ENCODE results near the gene CARS2.
"Not testable (repeated sequence)": the region's sequence is repeated elsewhere in the genome, so short reads cannot be mapped to it uniquely, and the experiment has no call there.

The CARS2 gene

GRCh38 chr13:110705826-110706569 lies at the start of gene CARS2:
CARS2 (minus strand) TSS chr13:110706116; CDS start chr13:110706093, 23 bp downstream.
- peak; percentile 60 to 94 (median 88) for DNase-seq

DNA sequence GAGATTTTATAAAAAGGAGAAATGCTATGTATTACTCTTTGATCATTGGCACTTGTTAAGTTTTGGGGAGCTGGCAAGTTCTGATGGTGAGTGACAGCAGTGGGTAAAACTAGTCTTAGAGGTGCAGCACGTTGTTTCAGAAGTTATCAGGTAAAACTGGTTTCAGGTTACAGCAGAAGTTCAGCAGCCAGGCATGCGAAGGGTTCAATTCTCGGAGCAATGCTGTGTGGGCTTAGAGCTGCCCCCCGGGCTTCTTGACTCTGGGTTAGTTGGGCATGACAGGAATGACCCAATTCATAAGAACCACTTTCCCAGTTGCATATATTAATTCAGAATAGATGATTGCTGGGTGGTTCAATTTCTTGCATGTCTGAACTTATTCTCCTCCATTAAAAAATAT lies 42.4 kb upstream of the CARS2 start:
- no peak for DNase-seq

- DNase-seq: no peak
Measured at GRCh38 chr13:110746438-110746837, 40.5 kb upstream of the CARS2 start.

GRCh38 chr13:110743687-110744086 lies 37.8 kb upstream of the CARS2 start:
- DNase-seq: no peak

DNA sequence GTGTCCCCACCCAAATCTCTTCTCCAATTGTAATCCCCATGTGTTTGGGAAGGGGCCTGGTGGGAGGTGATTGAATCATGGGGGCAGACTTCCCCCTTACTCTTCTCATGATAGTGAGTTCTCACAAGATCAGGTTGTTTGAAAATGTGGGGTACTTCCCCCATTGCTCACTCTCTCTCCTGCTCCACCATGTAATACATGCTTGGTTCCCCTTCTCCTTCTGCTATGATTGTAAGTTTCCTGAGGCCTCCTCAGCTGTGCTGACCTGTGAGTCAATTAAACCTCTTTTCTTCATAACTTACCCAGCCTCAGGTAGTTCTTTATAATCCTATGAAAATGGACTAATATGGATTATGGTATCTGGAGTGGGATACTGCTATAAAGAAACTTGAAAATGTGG lies 31.6 kb upstream of the CARS2 start:
- DNase-seq: no peak

- no peak for DNase-seq
Measured at GRCh38 chr13:110734561-110734960, 28.6 kb upstream of the CARS2 start.

DNA sequence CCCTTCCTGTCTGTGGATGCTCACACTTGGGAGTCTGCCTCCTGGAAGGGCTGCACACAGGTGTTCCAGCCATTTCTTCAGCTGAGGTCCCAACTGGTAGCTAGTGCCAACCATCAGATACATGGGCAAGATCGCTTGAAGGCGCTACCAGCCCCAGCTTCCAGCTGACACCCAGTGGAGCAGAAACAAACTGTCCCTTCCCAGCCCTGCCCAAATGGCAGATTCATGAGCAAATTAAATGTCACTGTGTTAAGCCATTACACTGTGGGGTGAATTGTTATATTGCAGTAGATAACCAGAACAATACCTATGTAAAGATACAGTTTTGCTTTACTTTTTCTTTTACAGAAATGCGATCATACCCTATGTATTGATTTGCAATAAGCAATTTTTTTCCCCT lies 25.2 kb upstream of the CARS2 start:
- no peak for DNase-seq

DNA sequence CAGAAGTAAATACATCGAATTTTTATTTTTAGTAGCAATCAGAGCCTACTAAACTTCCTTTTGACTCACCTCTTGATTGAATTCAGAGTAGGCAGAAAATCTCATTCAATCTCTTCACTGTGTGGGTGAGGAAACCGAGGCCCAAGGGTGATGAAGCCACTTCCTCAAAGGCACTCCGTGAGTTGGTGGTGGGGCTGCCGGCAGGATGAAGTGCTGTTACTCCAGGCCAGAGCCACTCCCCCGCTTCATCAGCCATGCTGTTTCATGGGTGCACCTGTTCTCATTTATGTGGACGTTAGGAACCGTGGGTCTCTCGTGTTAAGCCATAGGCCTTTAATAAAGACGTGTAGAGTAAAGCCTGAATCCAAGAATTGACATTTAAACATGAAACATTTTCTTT lies 20.8 kb upstream of the CARS2 start:
- DNase-seq: peak in 1 of 56 donors; percentile 7

DNA sequence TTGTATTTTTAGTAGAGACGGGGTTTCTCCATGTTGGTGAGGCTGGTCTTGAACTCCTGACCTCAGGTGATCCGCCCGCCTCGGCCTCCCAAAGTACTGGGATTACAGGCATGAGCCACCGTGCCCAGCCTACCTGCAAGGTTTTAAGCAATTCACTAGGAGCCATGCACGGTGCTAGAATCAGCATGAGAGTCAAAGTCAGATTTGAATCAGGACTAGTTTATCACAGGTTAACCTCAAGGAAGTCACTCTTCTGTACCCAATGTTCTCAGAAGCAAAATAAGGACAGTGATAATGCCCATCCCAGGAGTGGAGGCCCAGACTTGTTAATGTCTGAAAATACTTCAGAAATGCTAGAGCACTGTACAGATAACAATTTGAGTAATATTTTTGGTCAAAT lies 20.2 kb upstream of the CARS2 start:
- DNase-seq: not testable (repeated sequence)

DNA sequence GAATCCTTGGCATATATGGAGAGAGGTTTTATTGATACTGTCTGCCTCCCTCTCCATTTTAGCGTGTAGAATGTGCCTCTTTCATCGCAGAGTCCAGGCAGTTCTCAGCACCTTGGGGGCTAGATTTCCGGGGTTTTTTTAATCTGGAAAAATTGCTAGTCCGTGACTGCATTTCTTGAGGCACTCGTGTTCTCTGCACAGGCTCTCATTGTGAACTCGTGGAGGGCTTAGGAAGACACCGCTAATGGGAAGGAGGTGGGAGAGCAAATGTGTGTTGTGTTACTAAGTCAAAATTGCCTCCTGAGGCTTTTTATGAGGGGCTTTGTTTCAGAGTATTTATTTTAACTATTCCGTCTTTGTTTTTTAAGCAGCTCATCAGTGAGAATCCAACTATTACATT lies 17.7 kb upstream of the CARS2 start:
- DNase-seq: no peak

GRCh38 chr13:110722971-110723370 lies 17.1 kb upstream of the CARS2 start:
- no peak for DNase-seq

DNA sequence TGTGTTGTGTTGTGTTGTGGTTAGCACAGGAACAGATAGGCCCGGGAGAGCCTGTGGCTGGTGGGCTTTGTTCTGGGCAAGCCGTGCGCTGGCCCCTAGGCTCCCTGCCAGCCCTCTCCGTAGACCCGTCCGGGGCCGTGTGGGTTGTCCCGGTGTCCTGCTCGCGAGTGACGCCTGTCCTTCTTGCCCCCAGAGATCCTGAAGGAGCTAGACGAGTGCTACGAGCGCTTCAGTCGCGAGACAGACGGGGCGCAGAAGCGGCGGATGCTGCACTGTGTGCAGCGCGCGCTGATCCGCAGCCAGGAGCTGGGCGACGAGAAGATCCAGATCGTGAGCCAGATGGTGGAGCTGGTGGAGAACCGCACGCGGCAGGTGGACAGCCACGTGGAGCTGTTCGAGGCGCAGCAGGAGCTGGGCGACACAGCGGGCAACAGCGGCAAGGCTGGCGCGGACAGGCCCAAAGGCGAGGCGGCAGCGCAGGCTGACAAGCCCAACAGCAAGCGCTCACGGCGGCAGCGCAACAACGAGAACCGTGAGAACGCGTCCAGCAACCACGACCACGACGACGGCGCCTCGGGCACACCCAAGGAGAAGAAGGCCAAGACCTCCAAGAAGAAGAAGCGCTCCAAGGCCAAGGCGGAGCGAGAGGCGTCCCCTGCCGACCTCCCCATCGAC lies 13.3 kb upstream of the CARS2 start:
- no peak for DNase-seq

DNA sequence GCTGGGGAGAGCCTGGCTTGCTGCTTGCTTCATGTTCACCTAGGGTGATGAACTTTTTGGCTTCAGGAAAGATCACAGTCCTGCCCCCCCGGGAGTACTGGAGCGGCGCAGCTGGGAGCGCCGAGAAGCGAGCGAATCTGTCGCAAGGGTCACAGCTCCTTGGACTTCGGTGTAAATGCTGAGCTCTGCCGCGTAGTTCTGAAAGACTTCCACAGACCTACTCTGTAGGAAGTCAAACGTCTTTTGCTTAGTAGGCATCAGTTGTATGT lies 10.3 kb upstream of the CARS2 start:
- DNase-seq: peak in 8 of 56 donors; percentile 32 to 67 (median 54)

- DNase-seq: peak; percentile 71 to 100 (median 99)
Measured at GRCh38 chr13:110715395-110716246, 9.7 kb upstream of the CARS2 start.

DNA sequence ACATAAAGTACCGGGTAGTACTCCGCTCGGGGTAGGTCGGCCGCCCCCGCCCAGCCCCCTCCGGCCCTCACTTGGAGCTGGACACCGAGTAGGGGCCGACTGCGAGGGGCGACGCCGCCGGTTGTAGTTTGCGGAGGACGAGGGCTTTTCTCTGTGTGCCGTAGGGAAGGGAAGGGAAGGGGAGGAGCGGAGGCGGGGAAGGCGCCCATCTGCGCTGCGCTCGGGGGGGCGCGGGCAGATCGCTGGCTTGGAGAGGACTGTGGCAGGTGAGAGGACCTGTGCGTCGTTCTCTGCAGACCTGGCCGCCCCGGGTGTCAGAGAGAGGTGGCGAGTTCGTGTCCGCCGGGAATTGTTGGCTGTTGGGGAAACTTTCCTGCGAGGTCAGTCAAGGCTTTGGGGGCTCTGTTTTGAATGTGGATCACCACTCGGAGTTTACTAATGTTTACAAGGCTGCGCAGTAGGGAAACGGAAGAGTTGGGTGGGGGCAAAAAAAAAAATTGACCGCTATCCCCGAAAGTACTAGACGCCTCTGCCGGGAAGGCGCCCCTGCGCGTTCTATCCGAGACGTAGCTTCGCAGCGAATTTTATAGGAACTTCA lies 9.0 kb upstream of the CARS2 start:
- DNase-seq: peak in 48 of 56 donors; percentile 20 to 80 (median 65)

GRCh38 chr13:110713981-110714796 lies 8.3 kb upstream of the CARS2 start:
- peak in 49 of 56 donors; percentile 13 to 75 (median 56) for DNase-seq

DNA sequence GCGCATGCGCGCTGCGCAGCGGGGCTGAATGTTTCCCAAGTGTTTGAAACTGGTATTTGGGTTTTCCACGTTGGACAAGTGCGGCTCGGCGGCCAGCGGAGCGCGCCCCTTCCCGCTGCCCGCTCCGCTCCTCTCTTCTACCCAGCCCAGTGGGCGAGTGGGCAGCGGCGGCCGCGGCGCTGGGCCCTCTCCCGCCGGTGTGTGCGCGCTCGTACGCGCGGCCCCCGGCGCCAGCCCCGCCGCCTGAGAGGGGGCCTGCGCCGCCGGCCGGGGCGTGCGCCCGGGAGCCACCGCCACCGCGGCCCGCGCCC lies 7.7 kb upstream of the CARS2 start, which contains the start of gene ING1:
Gene ING1 (plus strand): TSS at position 59 of the 311 bp plus-strand sequence. CDS start 450 bp downstream, outside the sequence.
- DNase-seq: no peak

DNA sequence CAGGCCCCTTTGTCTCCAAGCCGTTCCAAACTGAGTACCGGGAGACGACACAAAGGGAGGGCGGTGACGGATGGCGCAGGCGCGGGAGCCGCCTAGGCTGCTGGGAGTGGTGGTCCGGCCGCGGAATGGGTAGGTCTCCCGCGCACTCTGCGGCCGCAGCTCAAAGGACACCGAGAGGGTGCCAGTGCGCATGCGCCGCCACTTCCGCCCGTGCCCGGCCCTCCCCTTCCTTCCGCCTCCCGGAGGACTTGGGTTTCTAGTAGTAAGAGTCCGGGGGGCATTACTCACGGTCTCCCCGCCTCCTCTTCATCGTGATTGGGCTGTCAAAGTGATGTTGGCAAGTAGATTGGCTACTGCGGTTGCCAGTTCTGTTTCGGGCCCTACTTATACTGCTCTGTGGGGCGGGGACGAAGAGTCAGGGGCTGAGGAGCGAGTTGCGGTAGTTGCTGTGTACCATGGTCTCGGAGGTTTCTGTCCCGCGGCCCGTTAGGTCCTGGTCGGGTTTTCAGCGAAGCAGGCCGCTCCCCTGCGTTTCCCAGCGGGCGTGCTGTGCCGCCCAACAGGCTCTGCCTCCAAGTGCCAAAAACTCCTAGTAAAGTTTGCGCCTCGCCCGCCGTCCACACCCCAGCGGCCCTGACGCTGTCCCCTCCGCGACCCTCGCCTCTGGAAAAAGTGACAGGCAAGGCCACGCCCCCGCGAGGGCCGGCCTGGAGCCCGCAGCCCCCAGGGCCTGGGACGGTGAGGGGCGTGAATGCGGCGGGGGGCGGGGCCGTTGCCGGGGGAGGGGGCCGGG lies 7.1 kb upstream of the CARS2 start:
- DNase-seq: peak; percentile 91 to 99 (median 98)

- peak in 55 of 56 donors; percentile 38 to 92 (median 85) for DNase-seq
Measured at GRCh38 chr13:110712081-110712848, 6.3 kb upstream of the CARS2 start.

Data from nucleus accumbens (tissue), 56 donors.